ENCODE data around the gene GPBP1L1. TPM values are rescaled to one million over a fixed set of nuclear protein-coding genes. Genes with fewer than 3 reads are reported as not detected.
"Not testable (repeated sequence)": the region's sequence is repeated elsewhere in the genome, so short reads cannot be mapped to it uniquely, and the experiment has no call there.

Gene GPBP1L1
- total and polyA plus RNA-seq, 4 donors = 40.4 to 153 (median 80.5) TPM

GRCh38 chr1:45730075-45730779 lies 43.9 kb upstream of the GPBP1L1 start:
- TF ChIP-seq CTCF (IDR thresholded peaks at IDR 0.05; ENCODE audit: control extremely low read depth, extremely low read depth) = no peak
- H3K9ac ChIP-seq (ENCODE audit: insufficient read depth in 1 of 2, low read length in 2 of 2) = no peak overlapping the region
- peak in 2 of 3 donors; percentile 35 to 63 for DNase-seq
- WGBS, 2 donors = 70 to 80% methylated on average over 3 of the region's 3 CpGs
- peak overlapping the region in 1 of 2 donors; percentile 59 for H3K27ac ChIP-seq (ENCODE audit: low read depth in 1 of 2, low read length in 1 of 2)
- H3K9me3 ChIP-seq (ENCODE audit: control insufficient read depth in 4 of 4, insufficient read depth in 3 of 4, low read length in 3 of 4) = no peaks in the 10 kb centered on the region
- H3K36me3 ChIP-seq (ENCODE audit: control insufficient read depth in 4 of 4, insufficient read depth in 4 of 4, low read length in 4 of 4) = peaks cover 0 to 8% (median 2%) of the 10 kb centered on the region in 4 donors
- H3K27me3 ChIP-seq (ENCODE audit: control insufficient read depth in 3 of 3, insufficient read depth in 3 of 3, low read length in 2 of 3) = no peaks in the 10 kb centered on the region
- no peak for ATAC-seq (ENCODE audit: insufficient read depth, low FRiP score)
- H3K4me3 ChIP-seq = no peak overlapping the region
- H3K4me1 ChIP-seq (ENCODE audit: control insufficient read depth in 5 of 5, insufficient read depth in 5 of 5, low read length in 5 of 5) = no peaks in the 10 kb centered on the region

- 97 to 98% methylated on average over 8 to 9 of the region's 9 CpGs for WGBS, 2 donors
- H3K4me3 ChIP-seq; H3K4me1 ChIP-seq (ENCODE audit: control insufficient read depth in 5 of 5, insufficient read depth in 5 of 5, low read length in 5 of 5); H3K9ac ChIP-seq (ENCODE audit: insufficient read depth in 1 of 2, low read length in 2 of 2); H3K9me3 ChIP-seq (ENCODE audit: control insufficient read depth in 4 of 4, insufficient read depth in 3 of 4, low read length in 3 of 4); H3K27ac ChIP-seq (ENCODE audit: low read depth in 1 of 2, low read length in 1 of 2); H3K36me3 ChIP-seq (ENCODE audit: control insufficient read depth in 4 of 4, insufficient read depth in 4 of 4, low read length in 4 of 4); ATAC-seq (ENCODE audit: insufficient read depth, low FRiP score); DNase-seq; H3K27me3 ChIP-seq (ENCODE audit: control insufficient read depth in 3 of 3, insufficient read depth in 3 of 3, low read length in 2 of 3): not testable (repeated sequence)
These were observed 39.7 kb upstream of the GPBP1L1 start for GRCh38 chr1:45726007-45726406.

- no peak overlapping the region for H3K4me3 ChIP-seq
- H3K4me1 ChIP-seq (ENCODE audit: control insufficient read depth in 5 of 5, insufficient read depth in 5 of 5, low read length in 5 of 5) = no peaks in the 10 kb centered on the region
- H3K27ac ChIP-seq (ENCODE audit: low read depth in 1 of 2, low read length in 1 of 2) = no peak overlapping the region
- no peak for ATAC-seq (ENCODE audit: insufficient read depth, low FRiP score)
- H3K27me3 ChIP-seq (ENCODE audit: control insufficient read depth in 3 of 3, insufficient read depth in 3 of 3, low read length in 2 of 3) = no peaks in the 10 kb centered on the region
- H3K9ac ChIP-seq (ENCODE audit: insufficient read depth in 1 of 2, low read length in 2 of 2) = no peak overlapping the region
- no peak for DNase-seq
- peaks cover 2 to 8% (median 3%) of the 10 kb centered on the region in 4 donors for H3K36me3 ChIP-seq (ENCODE audit: control insufficient read depth in 4 of 4, insufficient read depth in 4 of 4, low read length in 4 of 4)
- no peak for TF ChIP-seq CTCF (IDR thresholded peaks at IDR 0.05; ENCODE audit: control extremely low read depth, extremely low read depth)
- no peaks in the 10 kb centered on the region for H3K9me3 ChIP-seq (ENCODE audit: control insufficient read depth in 4 of 4, insufficient read depth in 3 of 4, low read length in 3 of 4)
These were observed 37.1 kb upstream of the GPBP1L1 start for GRCh38 chr1:45723248-45723930.

- no peak for TF ChIP-seq CTCF (IDR thresholded peaks at IDR 0.05; ENCODE audit: control extremely low read depth, extremely low read depth)
- H3K27me3 ChIP-seq (ENCODE audit: control insufficient read depth in 3 of 3, insufficient read depth in 3 of 3, low read length in 2 of 3) = no peaks in the 10 kb centered on the region
- H3K4me3 ChIP-seq = no peak overlapping the region
- no peak overlapping the region for H3K27ac ChIP-seq (ENCODE audit: low read depth in 1 of 2, low read length in 1 of 2)
- peaks cover 2 to 10% (median 3%) of the 10 kb centered on the region in 4 donors for H3K36me3 ChIP-seq (ENCODE audit: control insufficient read depth in 4 of 4, insufficient read depth in 4 of 4, low read length in 4 of 4)
- H3K9me3 ChIP-seq (ENCODE audit: control insufficient read depth in 4 of 4, insufficient read depth in 3 of 4, low read length in 3 of 4) = no peaks in the 10 kb centered on the region
- WGBS, 2 donors = 72 to 88% methylated on average over 3 of the region's 3 CpGs
- no peak for ATAC-seq (ENCODE audit: insufficient read depth, low FRiP score)
- no peaks in the 10 kb centered on the region for H3K4me1 ChIP-seq (ENCODE audit: control insufficient read depth in 5 of 5, insufficient read depth in 5 of 5, low read length in 5 of 5)
- no peak for DNase-seq
- H3K9ac ChIP-seq (ENCODE audit: insufficient read depth in 1 of 2, low read length in 2 of 2) = no peak overlapping the region
These were observed 36.5 kb upstream of the GPBP1L1 start for GRCh38 chr1:45722809-45723208.

Measured in lung (tissue), 12 donors.